GF-D8 (cell line): ENCODE results near the gene REEP3.

Experiments
- DNase-seq: peaks from one replicate; lab custom pipeline; 2025; lab: John Stamatoyannopoulos, UW

The REEP3 gene

GRCh38 chr10:63588436-63589167 lies 67.4 kb downstream of the REEP3 start:
- DNase-seq: no peak

- no peak for DNase-seq
Observed at GRCh38 chr10:63591600-63592379, 70.6 kb downstream of the REEP3 start.

GRCh38 chr10:63593576-63593975 lies 72.4 kb downstream of the REEP3 start:
- no peak for DNase-seq

GRCh38 chr10:63595072-63595471 lies 73.9 kb downstream of the REEP3 start:
- no peak for DNase-seq

GRCh38 chr10:63596924-63597323 lies 75.7 kb downstream of the REEP3 start:
- no peak for DNase-seq

GRCh38 chr10:63600540-63600939 lies 79.3 kb downstream of the REEP3 start:
- no peak for DNase-seq

GRCh38 chr10:63603709-63604445 lies 82.7 kb downstream of the REEP3 start:
- no peak for DNase-seq

GRCh38 chr10:63605197-63605967 lies 84.2 kb downstream of the REEP3 start:
- no peak for DNase-seq

GRCh38 chr10:63608511-63608910 lies 87.3 kb downstream of the REEP3 start:
- no peak for DNase-seq

- DNase-seq: no peak
Observed at GRCh38 chr10:63611078-63611477, 89.9 kb downstream of the REEP3 start.

- DNase-seq: no peak
Observed at GRCh38 chr10:63614371-63614891, 93.2 kb downstream of the REEP3 start.

- no peak for DNase-seq
Observed at GRCh38 chr10:63618552-63618951, 97.4 kb downstream of the REEP3 start.

- DNase-seq: no peak
Observed at GRCh38 chr10:63619426-63619825, 98.2 kb downstream of the REEP3 start.

- DNase-seq: no peak
Observed at GRCh38 chr10:63622097-63622496, 100.9 kb downstream of the REEP3 start.

- DNase-seq: no peak
Observed at GRCh38 chr10:63624701-63625100, 103.5 kb downstream of the REEP3 start.

GRCh38 chr10:63627396-63627795 lies 106.2 kb downstream of the REEP3 start:
- no peak for DNase-seq

- DNase-seq: peak; percentile 64
Observed at GRCh38 chr10:63627881-63628296, 106.7 kb downstream of the REEP3 start.

GRCh38 chr10:63628526-63629362 lies 107.5 kb downstream of the REEP3 start:
- DNase-seq: peak; percentile 80

- DNase-seq: peak; percentile 79
Observed at GRCh38 chr10:63629363-63630084, 108.3 kb downstream of the REEP3 start.
